NCI-H2196 (cell line): ENCODE results near the gene SLC12A5.
A peak's percentile ranks its signal among the peaks of the same experiment; 100 is the strongest.
"Not testable (repeated sequence)": the region's sequence is repeated elsewhere in the genome, so short reads cannot be mapped to it uniquely, and the experiment has no call there.

Experiments
- DNase-seq: peaks from one replicate; lab custom pipeline; 2025; ENCODE audit not compliant: unreplicated experiment; lab: John Stamatoyannopoulos, UW

Gene SLC12A5

DNA sequence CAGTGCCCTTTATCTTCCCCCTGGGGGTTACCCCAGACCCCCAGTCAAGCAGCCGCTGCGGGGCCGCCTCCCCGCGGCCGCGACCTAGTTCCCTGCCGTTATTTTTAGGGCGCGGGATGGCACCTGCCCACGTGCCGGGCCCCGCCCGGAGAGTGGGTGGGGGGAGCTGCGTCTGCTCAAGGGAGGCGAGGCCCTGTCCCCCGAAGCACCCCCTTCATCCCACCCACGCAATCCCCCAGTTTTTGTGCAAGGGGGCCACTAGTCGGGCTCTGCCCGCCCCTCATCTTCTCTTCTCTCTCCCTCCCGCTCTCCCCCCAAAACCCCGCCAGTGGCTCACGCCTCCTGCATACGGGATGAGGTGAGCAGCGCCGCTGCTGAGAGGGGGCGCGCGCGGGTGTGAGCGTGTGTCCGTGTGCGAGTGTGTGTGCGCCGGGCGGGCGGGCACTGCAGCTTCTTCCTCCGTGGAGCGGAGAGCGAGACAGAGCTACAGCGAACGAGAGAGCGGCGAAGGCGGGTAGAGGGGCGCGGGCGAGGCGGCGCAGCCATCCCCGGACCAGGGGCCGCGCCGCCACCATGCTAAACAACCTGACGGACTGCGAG is at the start of gene SLC12A5:
Gene SLC12A5, plus strand, starts transcription at position 444 of the 600 bp plus-strand sequence. Its CDS starts 130 bp downstream, at position 574.
- no peak for DNase-seq

- DNase-seq: no peak
Measured at GRCh38 chr20:45981261-45981660, 47.8 kb upstream of the SLC12A5 start.

GRCh38 chr20:45983279-45983743 is 45.7 kb upstream of the SLC12A5 start:
- no peak for DNase-seq

DNA sequence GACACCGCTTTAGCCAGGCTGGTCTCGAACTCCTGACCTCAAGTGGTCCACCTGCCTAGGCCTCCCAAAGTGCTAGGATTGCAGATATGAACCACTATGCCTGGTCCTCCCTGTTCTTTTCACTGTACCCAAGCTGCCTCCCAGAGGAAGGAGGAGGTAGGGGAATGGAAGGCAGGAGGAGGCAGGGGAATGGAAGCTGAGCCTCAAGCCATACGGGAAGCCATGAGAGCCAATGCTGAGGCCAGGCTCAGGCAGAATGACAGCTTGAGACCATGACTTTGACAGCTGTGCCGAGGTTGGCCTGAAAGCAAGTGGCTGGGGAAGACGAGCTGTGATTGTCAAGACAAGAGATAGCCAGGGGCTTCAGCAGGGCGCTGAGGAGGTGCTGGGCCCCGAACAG is 43.4 kb upstream of the SLC12A5 start:
- DNase-seq: no peak

DNA sequence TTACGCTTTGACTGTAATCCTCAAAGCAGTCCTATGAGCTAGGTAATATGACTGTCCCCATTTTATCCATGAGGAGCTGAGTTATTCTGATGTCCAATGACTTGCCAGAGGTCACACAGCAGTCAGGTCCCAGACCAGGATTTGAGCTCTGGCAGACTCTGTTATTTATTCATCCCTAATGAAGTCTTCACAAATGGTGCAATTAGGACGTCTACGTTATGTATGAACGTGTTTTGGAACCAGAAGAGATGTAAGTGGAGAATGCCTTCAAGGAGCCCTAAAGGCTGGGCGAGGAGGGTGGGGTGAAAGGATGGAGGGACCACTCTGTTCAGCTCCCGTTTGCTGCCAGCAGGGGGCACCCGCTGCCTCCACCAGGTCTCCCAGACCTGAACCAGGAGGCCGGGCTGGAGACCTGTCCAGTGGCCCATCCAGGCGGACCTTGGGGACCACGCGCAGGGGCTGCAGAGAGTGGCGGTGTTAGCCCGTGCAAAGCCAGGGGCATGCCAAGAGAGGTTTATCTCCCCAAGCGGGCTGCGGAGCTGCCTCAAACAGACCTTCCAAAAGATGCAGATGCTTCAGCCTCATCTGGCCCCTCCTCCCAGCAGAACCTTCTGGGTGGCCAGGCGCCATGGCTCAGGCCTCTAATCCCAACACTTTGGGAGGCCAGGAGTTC is 41.8 kb upstream of the SLC12A5 start:
- peak; percentile 86 for DNase-seq

DNA sequence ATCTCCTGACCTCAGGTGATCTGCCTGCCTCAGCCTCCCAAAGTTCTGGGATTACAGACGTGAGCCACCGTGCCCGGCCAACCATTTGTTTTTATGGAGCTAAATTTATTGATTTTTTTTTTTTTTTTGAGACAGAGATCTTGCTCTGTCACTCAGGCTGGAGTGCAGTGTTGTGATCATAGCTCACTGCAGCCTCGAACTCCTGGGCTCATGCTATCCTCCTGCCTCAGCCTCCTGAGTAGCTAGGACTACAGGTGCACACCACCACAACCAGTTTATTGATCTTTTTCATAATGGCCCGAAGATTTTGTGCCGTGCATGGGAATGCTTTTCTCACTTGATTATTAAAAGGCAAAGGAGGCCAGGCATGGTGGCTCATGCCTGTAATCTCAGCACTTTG is 40.2 kb upstream of the SLC12A5 start:
- DNase-seq: not testable (repeated sequence)

DNA sequence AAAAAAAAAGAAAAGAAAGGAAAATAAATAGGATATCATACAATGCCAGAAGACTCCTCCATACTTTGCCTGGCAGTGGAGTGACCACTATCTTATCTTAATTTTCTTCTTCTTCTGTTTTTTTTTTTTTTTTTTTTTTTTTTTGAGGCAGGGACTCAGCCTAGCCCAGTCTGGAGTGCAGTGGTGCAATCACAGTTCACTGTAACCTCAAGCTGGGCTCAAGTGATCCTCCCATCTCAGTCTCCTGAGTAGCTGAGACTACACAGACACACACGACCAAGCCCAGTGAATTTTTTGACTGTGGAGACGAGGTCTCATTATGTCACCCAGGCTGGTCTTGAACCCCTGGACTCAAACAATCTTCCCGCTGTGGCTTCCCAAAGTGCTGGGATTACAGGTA is 37.4 kb upstream of the SLC12A5 start:
- DNase-seq: no peak

- DNase-seq: peak; percentile 66
Measured at GRCh38 chr20:45993197-45993951, 35.6 kb upstream of the SLC12A5 start.

GRCh38 chr20:45994761-45995493 is 34.1 kb upstream of the SLC12A5 start:
- no peak for DNase-seq

DNA sequence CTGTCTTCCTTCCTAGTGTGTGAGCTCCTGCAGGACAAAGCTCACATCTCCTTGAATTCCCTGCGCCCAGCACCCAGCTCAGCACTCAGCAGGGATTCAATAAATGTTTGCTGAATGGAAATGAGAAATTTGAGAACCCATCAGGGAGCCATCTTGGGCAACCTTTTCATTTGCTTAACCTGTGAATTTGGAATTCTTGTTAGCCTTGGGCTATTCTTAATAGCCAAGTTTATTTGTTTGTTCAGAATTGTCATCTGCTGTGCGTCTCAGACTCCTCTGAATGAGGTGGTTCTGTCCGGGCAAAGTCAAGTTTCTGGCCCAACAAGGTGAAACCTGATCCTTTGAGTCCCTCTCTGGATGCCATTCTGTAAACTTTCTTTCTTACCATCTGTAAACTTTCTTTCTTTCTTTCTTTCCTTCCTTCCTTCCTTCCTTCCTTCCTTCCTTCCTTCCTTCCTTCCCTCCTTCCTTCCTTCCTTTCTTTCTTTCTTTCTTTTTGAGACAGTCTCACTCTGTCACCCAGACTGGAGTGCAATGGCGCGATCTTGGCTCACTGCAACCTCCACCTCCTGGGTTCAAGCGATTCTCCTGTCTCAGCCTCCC is 33.4 kb upstream of the SLC12A5 start:
- DNase-seq: peak; percentile 38

DNA sequence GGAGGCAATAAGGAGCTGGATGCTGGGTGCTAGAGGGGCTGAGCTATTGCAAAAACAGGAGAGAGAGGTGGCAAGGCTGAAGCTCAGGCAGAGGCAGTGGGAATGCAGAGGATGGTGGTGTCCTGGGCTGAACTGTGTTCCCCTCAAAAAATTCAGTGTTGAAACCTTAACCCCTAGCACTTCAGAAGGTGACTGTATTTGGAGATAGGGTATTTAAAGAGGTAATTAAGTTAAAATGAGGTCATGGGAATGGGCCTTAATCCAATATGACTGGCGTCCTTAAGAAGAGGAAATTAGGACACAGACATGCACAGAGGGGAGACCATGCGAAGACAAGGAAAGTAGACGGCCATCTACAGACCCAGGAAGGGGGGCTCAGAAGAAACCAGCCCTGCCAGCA is 31.8 kb upstream of the SLC12A5 start:
- no peak for DNase-seq

DNA sequence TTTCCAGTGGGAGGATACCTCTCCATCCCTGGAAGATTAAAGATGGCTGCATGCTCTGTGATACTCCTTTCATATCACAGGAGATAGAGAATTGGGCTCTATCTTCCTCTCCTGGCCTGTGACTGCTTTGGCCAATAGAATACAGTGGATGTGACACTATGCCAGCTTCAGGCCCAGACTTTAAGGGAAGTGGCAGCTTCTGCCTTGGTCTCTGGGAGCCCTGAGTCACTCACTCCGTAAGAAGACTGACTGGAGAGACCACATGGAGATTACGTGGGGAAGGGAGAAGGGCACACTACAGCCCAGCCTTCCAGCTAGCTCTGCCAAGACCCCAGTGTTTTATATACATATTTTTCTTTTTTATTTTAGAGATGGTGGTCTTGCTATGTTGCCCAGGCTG is 30.7 kb upstream of the SLC12A5 start:
- DNase-seq: no peak

GRCh38 chr20:45998761-45999160 is 30.3 kb upstream of the SLC12A5 start:
- no peak for DNase-seq

DNA sequence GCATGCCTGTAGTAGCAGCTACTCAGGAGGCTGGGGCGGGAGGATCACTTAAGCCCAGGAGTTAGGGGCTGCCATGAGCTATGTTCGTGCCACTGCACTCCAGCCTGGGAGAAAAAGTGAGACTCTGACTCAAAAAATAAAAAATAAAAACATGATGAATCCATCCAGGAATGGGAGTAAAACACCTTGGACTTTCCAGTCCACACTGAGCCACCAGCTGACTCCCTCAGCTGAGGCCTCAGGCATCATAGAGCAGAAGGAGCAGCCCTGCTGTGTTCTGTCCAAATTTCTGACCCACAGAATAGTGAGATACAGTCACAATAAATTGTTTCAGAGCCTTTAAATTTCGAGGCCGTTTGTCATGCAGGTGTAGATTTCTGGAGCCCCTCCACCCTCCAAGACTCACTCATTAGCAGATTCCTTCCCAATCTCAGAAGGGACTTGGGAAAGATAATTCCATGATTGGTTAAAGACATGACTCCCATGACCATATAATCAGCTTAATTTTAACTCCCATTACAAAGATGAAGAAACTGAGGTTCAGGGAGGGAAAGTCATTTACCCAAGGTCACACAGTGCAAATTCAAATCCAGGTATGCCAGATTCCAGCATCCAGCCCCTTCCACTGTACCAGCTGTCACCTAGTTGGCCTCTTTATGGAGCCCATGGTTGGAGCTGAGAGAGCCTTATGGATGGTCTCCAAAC is 29.3 kb upstream of the SLC12A5 start:
- no peak for DNase-seq

DNA sequence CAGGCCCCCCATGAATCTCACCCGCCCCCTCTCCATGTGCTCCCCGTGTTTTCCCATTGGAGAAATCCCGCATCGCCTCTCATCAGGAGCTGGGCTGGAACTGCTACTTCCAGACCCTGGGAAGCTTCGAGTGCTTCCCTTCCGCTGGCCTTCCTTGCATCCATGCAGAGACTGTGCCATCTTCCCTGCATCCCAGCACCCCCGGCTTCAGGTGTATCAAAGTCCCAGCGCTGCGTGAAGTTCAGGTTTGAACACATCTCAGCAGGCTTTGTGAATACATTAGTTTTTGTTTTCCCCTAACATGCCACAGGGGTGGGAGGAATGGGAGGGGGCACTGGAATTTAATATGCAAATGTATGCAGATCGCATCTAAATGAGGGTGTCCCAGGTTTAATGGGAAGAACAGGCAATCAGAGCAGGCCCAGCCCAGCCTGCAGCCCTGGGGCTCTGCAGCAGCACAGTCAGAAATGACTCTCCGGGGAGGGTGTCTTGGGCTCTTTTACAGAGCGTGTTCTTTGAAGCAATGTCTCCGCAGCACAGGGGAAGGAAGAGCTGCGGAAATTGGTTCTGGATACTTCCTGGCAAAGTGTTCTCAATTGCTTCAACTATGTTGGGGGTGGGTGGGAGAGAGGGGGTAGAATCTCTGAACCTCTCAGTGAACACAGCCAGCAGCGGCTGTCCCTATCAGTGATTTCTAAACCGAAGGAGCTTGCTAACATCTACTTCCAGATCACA is 28.6 kb upstream of the SLC12A5 start:
- no peak for DNase-seq

GRCh38 chr20:46001498-46001897 is 27.5 kb upstream of the SLC12A5 start:
- DNase-seq: no peak

DNA sequence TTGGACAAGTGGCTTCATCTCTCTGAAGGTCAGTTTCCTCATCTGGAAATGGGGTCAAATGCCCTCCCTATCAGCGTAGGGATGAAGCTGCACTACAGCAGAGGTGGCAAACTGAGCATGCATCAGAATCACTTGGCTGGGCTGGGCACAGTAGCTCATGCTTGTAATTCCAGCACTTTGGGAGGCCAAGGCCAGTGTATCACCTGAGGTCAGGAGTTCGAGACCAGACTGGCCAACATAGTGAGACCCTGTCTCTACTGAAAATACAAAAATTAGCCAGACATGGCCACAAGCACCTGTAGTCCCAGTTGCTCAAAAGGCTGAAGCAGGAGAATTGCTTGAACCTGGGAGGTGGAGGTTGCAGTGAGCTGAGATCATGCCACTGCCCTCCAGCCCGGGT is 27.0 kb upstream of the SLC12A5 start:
- DNase-seq: no peak

DNA sequence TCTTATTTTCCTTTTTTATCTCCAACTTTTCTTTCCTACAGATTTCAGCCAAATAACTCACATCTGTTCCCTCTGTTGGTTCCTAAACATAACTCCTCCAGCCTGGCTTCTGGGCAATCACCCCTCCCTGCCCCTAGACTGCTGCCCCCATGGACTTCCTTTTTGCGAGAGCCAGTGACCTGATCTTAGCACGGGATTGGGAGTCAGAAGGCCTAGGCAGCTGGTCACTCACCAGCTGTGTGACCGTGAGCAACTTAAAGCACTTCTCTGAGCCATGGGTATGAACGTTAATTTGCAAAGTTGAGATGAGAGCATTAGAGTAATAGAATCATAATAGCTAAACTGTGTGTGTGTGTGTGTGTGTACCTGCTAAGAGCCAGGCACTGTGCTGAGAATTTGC is 24.8 kb upstream of the SLC12A5 start:
- no peak for DNase-seq

DNA sequence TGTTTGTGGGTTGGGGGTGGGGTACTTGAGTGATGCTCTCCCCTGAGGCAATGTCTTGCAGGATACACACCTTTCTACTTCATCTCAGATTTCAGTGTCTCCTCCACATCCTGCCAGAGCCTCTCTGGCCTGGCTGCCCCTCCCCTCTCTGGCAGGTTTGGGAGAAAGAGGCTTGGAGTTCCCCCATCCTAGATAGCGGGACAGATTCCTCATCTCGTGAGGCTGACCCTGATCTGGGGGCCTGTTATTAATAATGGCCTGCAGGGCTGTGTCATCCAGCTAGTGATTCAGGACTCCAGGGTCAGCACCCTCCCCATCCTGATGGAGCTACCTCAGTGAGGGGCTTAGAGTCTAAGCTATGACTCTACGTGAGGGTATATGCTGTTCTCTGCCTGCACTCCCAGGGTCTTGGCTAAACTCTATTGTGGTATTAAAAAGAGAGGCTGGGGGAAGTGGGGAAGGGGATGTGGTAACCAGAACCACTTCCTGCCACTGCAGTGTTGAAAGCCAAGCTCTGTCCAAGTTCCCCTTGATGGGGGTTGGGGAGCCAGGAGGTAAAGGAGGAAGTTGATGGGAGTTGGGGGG is 24.0 kb upstream of the SLC12A5 start:
- DNase-seq: peak; percentile 25
